ENCODE results near the gene FALEC.
"Not testable (repeated sequence)": the region's sequence is repeated elsewhere in the genome, so short reads cannot be mapped to it uniquely, and the experiment has no call there.

FALEC gene

DNA sequence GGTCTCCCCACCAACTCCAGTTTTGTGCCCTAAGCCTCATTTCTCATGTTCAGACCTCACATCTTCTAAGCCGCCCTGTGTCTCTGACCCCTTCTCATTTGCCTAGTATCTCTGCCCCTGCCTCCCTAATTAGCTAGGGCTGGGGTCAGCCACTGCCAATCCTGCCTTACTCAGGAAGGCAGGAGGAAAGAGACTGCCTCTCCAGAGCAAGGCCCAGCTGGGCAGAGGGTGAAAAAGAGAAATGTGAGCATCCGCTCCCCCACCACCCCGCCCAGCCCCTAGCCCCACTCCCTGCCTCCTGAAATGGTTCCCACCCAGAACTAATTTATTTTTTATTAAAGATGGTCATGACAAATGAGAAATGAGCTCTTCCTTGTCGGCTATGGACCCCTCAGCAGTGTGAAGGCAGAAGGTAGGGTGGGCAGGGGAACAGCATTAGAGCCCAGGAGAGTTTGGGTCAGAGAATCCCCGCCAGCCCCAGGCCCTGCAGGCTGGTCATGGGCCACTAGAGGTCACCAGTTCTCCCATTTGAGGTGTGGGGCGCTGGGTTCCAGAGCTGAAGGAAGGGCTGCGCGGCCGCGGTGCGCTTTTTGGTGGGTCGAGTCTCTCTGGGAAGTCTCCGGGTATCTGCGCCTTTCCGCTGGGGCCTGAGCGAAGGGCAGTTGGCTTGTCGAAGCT is 45.2 kb downstream of the FALEC start:
- DNase-seq, result no peak

DNA sequence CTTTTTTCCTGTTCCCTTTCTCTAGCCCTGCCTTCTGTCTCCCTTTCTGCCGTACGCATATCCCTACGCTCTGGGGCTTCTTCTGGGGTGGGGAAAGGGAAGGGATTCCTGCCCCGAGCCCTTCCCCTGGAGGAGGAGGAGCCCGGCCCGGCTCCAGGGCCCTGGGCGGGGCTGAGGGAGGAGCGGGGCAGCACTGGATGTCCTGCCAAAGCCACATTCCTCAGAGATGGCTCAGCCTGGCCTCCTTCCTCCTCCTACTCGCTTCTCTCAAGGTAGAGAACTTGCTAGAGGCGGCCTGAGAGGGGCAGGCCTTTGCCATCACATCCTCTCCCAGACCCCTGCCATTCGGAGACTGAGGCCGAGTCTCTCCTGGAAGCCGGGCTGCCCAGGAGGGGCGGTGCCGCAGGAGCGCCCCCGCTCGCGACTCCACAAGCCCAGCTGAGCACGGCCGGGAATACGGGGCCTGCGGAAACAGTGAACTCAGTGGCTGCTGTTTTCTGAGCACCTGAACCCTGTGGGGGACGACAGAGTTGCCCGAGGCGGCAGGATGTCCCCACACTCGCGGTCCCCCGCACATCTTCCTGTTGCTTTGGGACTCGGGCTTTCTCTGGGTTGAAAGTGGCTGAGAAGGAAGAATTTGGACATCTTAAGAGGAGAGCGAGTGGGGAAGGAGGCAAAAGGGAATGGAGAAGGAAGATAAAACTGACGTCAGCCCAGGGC is 45.9 kb downstream of the FALEC start:
- DNase-seq, result peak; percentile 99

DNA sequence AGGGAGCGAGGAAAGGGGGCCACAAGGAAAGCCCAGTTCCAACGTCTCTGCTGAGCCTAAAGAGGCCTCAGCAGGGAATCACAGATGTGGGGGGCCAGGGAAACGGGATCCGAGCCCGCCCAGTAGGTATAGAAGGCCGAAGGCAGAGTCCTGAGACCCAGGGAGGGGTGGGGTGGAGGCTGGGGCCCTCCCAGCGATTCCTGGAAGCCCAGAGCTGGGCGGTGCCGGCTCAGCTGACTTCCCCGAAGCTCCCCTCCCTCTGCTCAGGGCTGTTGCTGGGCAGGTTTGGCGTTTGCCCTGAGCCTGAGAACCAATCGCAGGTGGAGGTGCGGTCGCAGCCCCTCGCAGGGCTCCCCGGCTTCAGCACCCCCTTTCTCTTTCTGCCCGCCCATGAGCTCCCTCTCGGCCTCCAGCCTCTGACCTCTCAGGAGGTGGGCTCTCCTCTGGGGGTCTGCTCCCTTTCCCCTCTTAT is 46.5 kb downstream of the FALEC start:
- DNase-seq, result peak; percentile 93

DNA sequence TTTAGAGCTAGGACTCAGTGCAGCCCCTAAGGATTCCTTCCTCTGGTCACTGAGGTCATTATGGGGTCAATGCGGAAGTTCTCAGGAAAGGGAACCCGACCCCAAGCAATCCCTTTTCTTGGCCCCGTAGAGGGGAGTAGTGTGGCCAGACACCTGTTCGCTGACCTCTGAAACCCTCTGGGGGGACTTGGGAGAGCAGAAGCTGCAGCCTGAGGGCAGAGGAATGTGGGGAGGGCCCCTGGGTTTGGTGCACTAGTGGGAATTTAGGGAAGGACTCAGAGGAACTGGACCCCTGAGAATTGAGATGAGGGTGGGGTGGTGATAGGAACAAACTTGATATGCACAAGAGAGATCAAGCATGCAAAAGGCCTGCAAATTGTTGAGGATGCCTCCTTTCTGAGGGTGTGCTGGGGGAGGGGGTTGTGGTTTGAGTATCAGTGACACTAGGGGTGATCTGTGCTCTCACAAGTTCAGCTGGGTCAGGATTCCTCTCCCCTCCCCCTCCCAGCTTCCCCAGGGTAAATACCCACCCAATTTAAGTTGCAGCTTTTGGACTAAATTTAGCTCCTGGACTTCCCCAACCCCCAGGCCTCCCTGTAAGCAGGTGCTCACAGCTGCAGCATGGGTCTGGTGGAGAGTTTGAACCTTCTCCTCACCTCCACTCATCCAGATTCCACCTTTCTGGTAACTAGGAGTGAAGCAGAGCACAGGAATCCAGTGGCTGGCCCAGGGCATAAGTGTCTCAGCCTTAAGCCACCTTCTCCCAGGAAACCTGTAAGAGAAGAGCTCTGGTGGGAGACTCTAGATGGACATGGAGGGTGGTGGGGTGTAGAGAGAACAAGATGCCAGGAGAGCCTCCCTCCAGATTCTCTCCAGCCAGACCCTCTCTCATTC is 47.1 kb downstream of the FALEC start:
- no peak for DNase-seq

DNA sequence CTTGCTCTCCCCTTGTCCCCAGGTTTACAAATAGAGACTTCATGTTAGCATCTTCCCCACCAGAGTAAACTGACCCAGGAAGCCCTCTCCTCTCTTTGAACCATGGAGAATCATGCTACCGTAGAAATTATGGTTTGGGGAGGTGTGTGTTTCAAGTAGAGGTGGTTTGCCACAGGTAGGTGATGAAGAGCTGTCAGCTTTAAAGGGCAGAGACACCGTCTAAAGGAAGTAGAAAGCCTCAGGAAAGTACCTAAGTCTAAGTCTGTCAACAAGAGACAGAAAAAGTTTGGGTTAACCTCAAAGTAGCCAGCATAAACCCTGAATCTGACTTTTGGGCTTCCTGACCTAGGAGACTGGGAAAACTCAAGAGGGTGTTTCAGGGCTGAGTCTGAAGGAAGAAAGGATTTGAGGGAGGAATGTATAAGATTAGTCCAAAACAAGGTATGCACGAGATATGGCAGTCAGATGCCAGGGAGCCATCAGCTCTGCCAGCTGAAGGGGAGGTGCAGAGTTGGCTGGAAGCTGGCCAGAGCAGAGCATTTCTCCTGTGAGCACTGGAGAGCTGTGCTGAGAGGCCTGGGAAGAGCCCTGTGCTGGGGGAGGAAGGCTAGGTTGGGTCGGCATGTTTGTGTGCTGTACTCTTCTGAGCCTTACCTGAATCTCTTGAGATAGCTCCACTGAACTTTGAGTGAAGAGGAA is 47.9 kb downstream of the FALEC start:
- DNase-seq, result no peak

DNA sequence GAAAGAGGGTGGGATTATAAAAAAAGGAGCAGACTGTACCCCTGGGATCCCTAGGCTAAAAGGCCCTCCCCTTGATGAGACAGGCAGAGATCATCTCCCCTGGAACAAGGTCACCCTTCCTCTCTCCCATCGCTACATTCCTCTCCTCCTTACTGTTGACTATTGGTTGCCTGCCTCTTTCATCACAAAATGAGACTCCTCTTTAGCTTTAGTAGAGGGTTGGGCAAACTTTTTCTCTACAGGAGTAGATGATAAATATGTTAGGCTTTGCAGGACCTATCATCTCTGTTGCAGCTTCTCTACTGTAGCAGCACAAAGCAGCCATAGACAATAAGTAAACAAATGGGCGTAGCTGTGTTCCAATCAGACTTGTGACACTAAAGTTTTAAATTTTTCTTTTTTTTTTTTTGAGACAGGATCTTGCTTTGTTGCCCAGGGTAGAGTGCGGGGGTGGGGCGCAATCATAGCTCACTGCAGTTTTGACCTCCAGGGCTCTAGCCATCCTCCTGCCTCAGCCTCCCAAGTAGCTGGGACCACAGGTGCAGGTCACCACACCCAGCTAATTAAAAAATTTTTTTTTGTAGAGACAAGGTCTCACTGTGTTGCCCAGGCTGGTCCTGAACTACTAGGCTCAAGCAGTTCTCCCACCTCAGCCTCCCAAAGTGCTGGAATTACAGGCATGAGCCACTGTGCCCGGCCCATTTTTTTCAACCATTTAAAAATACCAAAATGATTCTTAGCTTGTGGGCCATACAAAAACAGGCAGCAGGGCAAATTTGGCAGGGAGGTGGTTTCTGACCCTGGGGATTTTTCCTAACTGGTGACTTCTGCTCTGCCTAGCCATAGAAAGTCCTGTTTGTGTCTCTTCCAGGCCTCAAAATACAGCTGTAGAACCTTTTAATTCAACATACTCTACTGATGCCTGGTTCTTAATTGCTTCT is 48.8 kb downstream of the FALEC start:
- DNase-seq, result no peak

DNA sequence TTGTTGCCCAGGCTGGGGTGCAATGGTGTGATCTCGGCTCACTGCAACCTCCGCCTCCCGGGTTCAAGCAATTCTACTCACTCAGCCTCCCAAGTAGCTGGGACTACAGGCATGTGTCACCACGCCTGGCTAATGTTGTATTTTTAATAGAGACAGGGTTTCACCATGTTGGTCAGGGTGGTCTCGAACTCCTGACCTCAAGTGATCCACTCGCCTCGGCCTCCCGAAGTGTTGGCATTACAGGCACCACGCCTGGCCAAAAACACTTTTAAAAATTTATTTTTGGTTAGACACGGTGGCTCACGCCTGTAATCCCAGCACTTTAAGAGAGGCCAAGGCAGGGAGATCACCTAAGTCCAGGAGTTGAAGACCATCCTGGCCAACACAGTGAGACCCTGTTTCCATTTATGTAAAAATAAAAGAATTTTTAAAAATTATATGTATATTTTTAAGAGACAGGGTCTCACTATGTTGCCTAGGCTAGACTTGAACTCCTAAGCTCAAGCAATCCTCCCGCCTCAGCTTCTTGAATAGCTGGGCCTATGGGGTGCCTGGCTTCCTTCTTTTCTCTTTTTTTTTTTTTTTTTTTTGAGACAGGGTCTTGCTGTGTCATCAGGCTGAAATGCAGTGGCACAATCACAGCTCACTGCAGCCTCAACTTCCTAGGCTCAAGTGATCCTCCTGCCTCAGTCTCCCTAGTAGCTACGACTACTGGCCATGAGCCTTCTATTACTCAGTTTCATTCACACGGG is 49.9 kb downstream of the FALEC start:
- DNase-seq, result not testable (repeated sequence)

DNA sequence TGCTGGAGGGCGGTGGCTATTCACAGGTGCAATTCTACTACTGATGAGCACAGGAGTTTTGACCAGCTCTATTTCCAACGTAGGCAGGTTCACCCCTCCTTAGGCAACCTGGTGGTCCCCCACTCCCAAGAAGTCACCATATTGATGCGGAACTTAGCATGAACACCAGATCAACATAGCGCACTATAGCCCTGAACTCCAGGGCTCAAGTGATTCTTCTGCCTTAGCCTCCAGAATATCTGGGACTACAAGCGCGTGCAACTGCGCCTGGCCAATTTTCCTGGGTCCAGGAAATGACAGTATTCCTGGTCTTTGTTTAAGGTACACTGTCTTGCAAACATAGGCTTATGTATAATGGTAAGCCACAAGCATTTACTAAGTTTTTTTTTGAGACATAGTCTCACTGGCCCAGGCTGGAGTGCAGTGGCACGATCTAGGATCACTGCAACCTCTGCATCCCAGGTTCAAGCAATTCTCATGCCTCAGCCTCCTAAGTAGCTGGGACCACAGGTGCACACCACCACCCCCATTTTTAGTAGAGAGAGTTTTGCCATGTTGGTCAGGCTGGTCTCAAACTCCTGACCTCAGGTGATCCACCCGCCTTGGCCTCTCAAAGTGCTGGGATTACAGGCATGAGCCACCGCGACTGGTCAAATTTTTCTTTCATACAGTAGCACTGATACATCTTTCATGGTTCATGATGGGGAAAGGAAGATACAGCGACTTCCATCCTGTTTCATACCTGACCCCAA is 51.2 kb downstream of the FALEC start:
- no peak for DNase-seq

DNA sequence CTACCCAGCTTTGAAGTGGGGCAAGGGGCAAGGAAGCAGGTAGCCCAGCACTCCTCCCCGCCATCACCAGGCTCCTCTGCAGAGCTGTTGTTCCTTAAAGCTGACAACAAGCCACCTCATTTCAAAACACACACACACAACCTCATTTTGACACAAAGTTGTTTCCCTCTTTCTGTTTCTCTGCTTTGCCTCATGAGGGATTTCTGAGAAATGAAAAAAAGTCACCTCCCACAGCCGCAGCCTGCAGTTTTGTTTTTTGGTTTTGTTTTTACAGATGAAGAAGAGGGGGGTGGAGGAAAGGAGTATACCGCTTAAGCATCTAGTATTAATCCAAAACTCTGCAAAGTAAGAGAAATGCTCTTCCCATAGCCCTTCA is 51.8 kb downstream of the FALEC start:
- DNase-seq, result no peak

DNA sequence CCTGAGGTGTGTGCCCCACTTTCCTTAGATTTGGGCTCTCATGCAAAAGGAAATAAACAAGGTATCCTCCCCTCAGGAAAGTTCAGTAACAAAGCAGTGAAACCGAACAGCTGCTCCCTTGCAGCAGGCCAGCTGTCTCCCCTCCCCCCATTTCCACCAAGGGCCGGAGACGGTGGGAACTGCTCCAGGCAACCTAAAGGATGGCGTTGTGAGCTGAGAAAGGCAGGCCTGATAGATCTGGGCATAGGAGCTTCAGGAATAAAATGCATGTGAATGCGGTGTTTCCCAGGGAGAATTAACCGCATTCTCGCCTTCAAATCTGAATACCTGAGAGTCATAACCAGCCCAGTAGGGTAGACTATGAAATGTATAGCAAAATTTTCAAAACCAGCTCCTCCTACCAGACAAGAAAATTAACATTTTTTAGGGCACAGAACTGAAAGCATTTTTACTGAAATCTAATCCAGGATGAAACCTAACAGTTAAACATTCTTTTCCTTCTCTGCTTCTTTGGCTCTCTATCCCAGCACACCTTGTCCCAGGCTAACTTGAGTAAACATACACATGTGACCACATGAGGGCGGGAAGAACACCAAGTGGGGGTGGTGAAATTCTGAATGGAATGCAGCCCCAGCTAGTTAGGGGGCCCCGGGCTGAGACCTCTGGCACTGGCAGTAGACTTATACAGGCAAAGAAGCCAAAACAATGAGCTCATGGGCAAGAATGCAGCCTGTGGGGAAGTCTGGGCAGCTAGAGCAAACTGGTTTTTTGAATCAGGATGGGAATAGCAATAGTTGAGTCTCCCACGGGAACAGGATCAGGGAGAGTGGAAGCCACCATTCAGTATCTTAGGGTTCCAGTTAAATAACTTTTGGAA is 52.4 kb downstream of the FALEC start:
- DNase-seq, result peak; percentile 94

DNA sequence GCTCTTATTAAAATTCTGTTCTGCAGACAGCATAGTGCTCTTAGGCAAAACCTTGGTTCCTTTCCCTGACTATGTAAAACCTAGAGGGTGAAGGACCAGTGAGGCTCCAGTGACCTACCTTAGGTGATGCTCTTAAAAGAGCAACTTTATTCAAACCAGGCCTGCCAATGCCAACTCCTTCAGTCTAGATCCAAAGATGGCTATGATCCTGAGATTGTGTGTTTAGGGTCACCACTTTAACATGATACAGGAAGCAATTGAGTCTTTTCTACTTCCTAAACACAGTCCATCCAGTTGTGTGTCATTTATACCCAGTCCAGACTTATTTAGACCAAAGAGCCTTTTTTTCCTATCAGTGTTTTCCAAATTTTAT is 53.0 kb downstream of the FALEC start:
- DNase-seq, result no peak

DNA sequence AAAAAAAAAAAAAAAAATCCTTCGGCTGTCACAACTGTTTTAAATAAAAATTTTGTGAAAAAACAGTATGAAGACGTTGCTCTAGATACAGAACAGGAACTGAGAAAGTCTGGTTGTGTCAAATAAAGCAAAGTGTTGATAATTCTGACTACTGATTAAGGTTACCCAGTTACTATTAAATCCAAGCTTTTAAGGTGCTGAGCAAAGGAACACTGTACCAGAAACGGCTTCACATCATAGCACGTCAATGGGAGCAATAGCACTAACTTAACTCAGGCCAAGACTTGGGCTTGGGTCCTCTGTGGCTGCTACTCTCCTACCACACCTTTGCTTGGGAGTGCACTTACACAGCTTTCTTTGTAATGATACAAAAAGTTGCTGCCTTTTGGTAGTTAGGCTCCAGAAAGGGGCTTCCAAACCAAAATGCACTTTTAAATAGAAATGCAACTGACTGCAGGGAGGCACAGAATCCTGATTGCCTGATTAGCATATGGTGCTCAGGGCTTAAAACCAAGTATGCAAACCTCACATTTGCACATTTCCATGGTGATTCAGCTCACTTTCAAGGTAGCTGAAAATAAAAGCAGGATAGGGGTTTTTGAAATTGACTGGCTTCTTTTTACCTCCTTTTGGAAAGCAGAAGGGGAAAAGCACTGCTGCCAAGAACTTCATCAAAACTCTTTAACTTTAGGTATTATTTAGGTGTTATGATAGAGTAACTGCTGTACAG is 57.5 kb downstream of the FALEC start:
- no peak for DNase-seq

DNA sequence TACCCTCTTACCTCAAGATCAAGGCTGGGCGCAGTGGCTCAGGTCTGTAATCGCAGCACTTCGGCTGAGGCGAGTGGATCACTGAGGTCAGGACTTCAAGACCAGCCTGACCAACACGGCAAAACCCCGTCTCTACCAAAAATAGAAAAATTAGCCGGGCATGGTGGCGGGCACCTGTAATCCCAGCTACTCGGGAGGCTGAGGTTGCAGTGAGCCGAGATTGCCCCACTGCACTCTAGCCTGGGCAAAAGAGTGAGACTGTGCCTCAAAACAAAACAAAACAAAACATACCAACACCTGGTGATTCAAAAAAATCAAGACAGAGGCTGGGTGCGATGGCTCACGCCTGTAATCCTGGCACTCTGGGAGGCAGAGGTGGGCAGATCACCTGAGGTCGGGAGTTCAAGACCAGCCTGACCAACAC is 58.1 kb downstream of the FALEC start:
- DNase-seq, result not testable (repeated sequence)

DNA sequence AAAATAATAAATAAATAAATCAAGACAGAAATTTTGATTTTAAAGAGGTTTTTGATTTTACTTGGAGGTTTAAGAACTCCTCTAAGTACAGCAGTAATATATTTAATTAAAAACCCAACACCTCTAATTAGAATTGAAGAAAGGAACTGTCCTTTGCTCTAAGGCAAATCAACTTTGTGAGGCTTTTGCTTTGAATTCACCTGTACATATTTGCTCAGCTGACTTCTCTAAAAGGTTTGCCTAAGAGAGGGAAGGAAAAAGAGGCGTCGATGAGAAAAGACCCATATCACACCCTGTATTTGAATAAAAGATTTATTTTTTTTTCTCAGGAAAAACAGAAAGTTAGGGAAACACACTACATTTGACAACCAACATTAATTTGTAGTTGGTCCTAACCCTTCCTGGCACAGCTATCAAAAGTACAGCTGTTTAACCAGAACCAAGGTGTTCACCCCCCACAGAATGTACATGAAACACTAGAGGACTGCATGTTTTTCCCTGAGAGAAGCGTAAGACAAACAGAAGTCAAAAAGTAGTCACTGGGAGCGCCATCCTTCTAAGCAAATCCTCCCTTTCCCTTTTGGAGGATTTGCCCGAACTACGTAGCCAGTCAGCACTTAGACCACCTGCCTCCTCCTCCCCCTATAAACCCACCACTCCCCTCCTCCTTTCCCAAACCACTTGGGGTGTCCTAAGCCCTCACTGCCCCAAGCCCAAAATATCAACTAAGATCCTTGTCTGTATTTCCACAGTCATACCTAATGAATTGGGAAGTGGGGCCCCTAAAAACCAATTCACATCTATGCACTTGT is 58.9 kb downstream of the FALEC start:
- no peak for DNase-seq

DNA sequence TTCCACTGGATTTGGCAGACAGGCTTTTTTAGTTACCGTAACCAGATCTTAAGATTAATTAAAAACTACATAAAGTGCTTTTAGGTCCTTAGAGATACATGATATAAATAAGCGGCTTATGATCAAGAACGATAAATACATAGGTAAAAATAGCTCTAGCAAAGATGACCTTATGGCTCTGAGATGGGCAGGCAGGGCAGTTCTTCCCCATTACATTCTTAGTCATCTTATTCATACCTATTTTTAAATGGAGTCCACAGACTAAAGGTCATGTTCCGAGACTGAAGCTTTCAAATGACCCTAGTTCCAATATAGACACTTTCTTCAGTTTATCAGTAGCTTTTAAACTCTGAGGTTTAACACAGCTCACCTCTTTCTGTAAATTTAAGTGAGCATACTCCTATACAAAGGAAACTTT is 59.5 kb downstream of the FALEC start:
- no peak for DNase-seq

DNA sequence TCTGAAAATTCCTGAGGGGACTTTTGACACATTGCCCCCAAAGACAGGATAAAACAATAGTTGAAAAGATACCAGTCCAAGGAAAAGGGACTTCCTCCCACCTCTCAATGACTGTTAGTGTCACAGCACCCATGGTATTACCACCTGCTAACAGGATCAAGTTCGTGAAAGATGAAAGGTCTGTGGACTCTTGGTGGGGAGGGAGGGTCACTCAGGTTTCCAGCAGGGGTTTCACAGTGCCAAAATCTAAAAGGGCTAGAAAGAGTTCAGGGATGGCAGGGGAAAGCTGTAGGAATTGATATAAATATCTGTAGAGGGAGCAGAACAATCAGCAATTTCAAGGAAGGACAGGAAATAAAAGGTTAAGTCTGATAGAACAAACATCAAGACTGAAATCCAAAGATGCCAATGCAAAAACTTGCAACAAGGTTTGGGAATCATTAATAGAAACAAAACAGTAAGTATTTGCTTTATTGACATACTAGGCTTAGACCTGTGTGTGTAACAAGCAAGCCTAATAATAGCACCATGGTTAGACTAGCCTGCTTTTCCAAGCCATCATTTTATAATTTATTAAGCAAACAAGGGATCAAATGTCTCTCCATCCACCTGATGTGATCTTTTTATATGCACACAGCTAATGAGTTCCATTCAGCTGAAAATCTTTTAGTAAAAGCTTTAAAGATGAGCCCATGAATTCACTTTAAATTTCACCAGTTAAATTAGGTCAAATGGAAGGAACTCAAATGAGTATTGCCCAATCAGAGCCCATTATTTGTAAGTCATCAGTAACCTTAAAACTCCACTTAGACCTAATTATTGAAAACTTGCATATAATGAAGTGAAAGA is 60.2 kb downstream of the FALEC start:
- DNase-seq, result no peak

DNA sequence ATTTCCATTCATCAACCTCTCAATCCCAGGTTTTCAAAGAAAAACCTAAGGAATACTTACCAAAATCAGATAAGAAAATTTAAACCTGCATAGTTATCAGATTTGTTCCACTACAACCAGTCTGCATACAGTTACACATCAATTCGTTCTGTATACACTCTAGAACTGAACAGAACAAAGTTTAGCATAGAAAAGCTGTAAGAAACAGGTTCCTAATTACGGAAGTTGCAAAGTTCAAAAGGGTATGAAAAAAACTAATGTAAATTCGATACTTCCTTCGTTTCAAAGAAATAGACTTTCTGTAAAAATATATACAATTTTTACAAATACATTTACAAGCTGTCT is 60.8 kb downstream of the FALEC start:
- DNase-seq, result no peak

Data from fibroblast of skin of right quadriceps (primary cell).